Kidney (tissue), 14 donors: ENCODE measurements around the gene PLXDC1. TPM values are rescaled to one million over a fixed set of nuclear protein-coding genes. Genes with fewer than 3 reads are reported as not detected.
"Not testable (repeated sequence)": the region's sequence is repeated elsewhere in the genome, so short reads cannot be mapped to it uniquely, and the experiment has no call there.

Experiments
- DNase-seq, 5 donors: peaks; one replicate each; pipeline ENCODE4 v3.0.0-alpha.2; 2013 to 2020
- FAIRE-seq: peaks from 2 replicates; lab custom pipeline; 2012; peaks lifted over from hg19 to GRCh38; lab: Jason Lieb, UNC
- H3K27ac ChIP-seq, 2 donors: one replicate each; pipeline ENCODE4 v1.7.0; 2013; ENCODE audit warnings: low read depth in 2 of 2, low read length in 2 of 2, inconsistent platforms in 1 of 2
- H3K27me3 ChIP-seq: one replicate; pipeline ENCODE4 v1.7.1; 2013; ENCODE audit warnings: low read length, inconsistent platforms; ENCODE audit not compliant: control insufficient read depth, insufficient read depth
- H3K36me3 ChIP-seq, 3 donors: one replicate each; pipeline versions ENCODE4 v1.7.0 to v1.7.1; 2013; ENCODE audit warnings: low read length in 3 of 3, control low read depth in 1 of 3, inconsistent platforms in 1 of 3; ENCODE audit not compliant: insufficient read depth in 3 of 3, control insufficient read depth in 2 of 3
- H3K4me1 ChIP-seq, 3 donors: one replicate each; pipeline versions ENCODE4 v1.7.0 to v1.7.1; 2013; ENCODE audit warnings: low read length in 3 of 3, inconsistent platforms in 1 of 3, low read depth in 1 of 3; ENCODE audit not compliant: control insufficient read depth in 2 of 3, insufficient read depth in 2 of 3
- H3K4me3 ChIP-seq, 3 donors: one replicate each; pipeline versions ENCODE4 v1.7.0 to v1.8.1; 2013; ENCODE audit warnings: low read length in 3 of 3, control low read depth in 1 of 3, inconsistent platforms in 1 of 3
- H3K9ac ChIP-seq, 3 donors: one replicate each; pipeline versions ENCODE4 v1.7.0 to v1.7.1; 2013; ENCODE audit warnings: low read length in 3 of 3, control low read depth in 1 of 3, inconsistent platforms in 1 of 3
- H3K9me3 ChIP-seq, 3 donors: one replicate each; pipeline versions ENCODE4 v1.7.0 to v1.7.1; 2013; ENCODE audit warnings: low read length in 3 of 3, control low read depth in 1 of 3, inconsistent platforms in 1 of 3; ENCODE audit not compliant: control insufficient read depth in 2 of 3, insufficient read depth in 1 of 3
- CTCF ChIP-seq: IDR thresholded peaks from 3 replicates; pipeline ENCODE4 v1.5.1; 2012; ENCODE audit warnings: mild to moderate bottlenecking, moderate library complexity, borderline replicate concordance; ENCODE audit not compliant: insufficient read depth; ENCODE audit errors: extremely low read depth
- intact Hi-C: fragments of 100-400 bp; cut with DNase I; formaldehyde crosslinking; loops from one replicate; pipeline ENCODE4 v1.11.1; 2022
- polyA plus RNA-seq: library from polyadenylated mRNA; stranded (reverse); fragments of 350-450 nt; fragmentation: Illumina TruSeq; extraction: RNeasy Lipid Tissue Mini Kit (QIAGEN cat#74804); gene quantifications from one replicate; pipeline ENCODE4 v1.2.3, GENCODE V29; 2014; ENCODE audit warnings: low read depth, low replicate concordance; ENCODE audit not compliant: insufficient read depth
- total RNA-seq: library from RNA; stranded (reverse); fragmentation: NEBNext Ultra II Directional; extraction: Animal tissue kit (Norgen Biotek cat#: 25700); gene quantifications from one replicate; pipeline ENCODE4 v1.2.1, GENCODE V29; 2021
- donor health status: control.
- donor health status: control.
- donor health status: control.
- donor health status: control.
- donor health status: control.
- donor health status: DM: yes; HTN: yes; CAD: no.
- donor health status: Normal renal cell carcinoma (clear cell type).

PLXDC1 gene
- total and polyA plus RNA-seq, 2 donors from 2014 or later = 4.5 to 11.1 TPM

DNA sequence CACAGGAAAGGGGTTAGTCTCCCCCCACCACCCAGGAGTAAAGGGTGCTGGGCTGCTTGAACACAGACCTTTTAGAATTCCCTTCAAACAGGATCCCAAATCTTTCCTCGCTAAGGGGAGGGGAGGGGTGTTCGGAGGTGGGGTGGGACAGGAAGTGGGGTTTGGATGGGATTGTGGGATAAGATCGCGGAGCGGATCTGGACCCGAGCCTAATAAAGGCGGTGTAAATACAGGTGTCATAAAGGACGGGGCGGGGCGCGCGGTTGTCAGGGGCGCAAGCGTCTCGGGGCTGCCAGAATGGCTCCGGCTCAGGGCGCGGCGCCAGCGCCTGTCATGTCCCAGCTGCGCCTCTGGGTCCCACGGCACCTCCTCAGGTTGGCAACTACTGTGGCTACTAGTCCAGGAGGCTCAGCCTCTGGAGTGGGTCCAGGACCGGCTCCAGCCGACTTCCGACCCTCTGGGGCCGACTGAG lies 124.4 kb downstream of the PLXDC1 start:
- peaks cover 0 to 2% (median 0%) of the 10 kb centered on the region in 3 donors for H3K4me1 ChIP-seq
- H3K36me3 ChIP-seq = no peaks in the 10 kb centered on the region
- intact Hi-C loops = no loop called here
- DNase-seq (peak; percentile 31 to 88 (median 55)), FAIRE-seq (no peak)
- no peak for TF ChIP-seq CTCF
- no peaks in the 10 kb centered on the region for H3K27me3 ChIP-seq
- H3K27ac ChIP-seq = no peak overlapping the region
- peaks cover 0 to 2% (median 0%) of the 10 kb centered on the region in 3 donors for H3K9me3 ChIP-seq
- peak overlapping the region in 1 of 3 donors; percentile 46 for H3K9ac ChIP-seq
- H3K4me3 ChIP-seq = peak overlapping the region in 2 of 3 donors; percentile 64 to 66

- H3K9me3 ChIP-seq, H3K36me3 ChIP-seq, DNase-seq, H3K4me1 ChIP-seq, H3K9ac ChIP-seq, FAIRE-seq, intact Hi-C loops, H3K27ac ChIP-seq, H3K27me3 ChIP-seq: not testable (repeated sequence)
- H3K4me3 ChIP-seq = peak overlapping the region in 1 of 3 donors; percentile 66
Measured at GRCh38 chr17:39026346-39026745, 125.1 kb downstream of the PLXDC1 start.

DNA sequence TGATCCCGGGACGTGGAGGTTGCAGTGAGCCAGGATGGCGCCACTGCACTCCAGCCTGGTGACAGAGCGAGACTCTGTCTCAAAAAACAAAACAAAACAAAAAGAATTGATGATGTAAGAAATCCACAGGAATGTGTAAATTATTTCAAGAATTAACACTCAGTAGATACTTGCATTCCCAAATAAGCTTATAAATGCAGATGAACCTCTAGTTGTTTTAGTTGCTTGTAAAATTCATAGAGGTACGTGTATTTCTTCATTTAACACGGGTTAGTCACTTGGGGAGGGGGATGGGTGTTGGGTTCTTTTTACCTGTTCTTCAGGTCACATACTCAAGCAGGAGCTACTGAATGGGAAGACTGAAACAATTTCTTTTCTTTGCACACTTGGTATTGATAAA lies 128.5 kb downstream of the PLXDC1 start:
- Histone ChIP-seq H3K9ac (no peak overlapping the region), H3K27ac (no peak overlapping the region), H3K4me3 (no peak overlapping the region), H3K27me3 (no peaks in the 10 kb centered on the region), H3K9me3 (no peaks in the 10 kb centered on the region), H3K4me1 (peaks cover 0 to 2% (median 0%) of the 10 kb centered on the region in 3 donors), H3K36me3 (no peaks in the 10 kb centered on the region)
- intact Hi-C loops = no loop called here
- DNase-seq (no peak), FAIRE-seq (no peak)
- no peak for TF ChIP-seq CTCF

DNA sequence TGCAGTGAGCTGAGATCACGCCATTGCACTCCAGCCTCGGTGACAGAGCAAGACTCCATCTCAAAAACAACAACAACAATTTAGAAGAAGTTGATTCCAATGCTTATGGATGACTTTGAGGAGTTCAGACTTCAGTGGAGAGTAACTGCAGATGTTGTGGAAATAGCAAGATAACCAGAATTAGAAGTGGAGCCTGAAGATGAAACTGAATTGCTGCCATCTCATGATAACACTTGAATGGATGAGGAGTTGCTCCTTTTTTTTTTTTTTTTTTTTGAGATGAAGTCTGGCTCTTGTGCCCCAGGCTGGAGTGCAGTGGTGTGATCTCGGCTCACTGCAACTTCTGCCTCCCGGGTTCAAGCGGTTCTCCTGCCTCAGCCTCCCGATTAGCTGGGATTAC lies 131.4 kb downstream of the PLXDC1 start:
- H3K4me3 ChIP-seq, H3K36me3 ChIP-seq, H3K9me3 ChIP-seq, intact Hi-C loops, H3K27me3 ChIP-seq, H3K4me1 ChIP-seq, FAIRE-seq, H3K9ac ChIP-seq, H3K27ac ChIP-seq, DNase-seq: not testable (repeated sequence)
